HepG2 (cell line): ENCODE measurements around the gene VAMP8. TPM values are rescaled to one million over a fixed set of nuclear protein-coding genes. Genes with fewer than 3 reads are reported as not detected.
A peak's percentile ranks its signal among the peaks of the same experiment; 100 is the strongest.

Experiments used
- ATF5 ChIP-seq: sonication (generic); formaldehyde crosslinking; IDR thresholded peaks from 2 replicates; pipeline ENCODE4 v1.4.0; 2020; ENCODE audit warnings: mild to moderate bottlenecking, low read depth, missing genetic modification reagents
- CREM ChIP-seq, 2 experiments: sonication (generic) in 1 of 2; formaldehyde crosslinking in 1 of 2; IDR thresholded peaks; 2 replicates each; pipeline versions ENCODE4 v1.4.0 to v1.6.1; 2016 to 2020; ENCODE audit warnings: antibody characterized with exemption in 1 of 2, mild to moderate bottlenecking in 1 of 2, missing genetic modification reagents in 1 of 2
- HIC2 ChIP-seq: sonication (generic); formaldehyde crosslinking; IDR thresholded peaks from 2 replicates; pipeline ENCODE4 v1.9.0; 2022; ENCODE audit warnings: low read depth, missing genetic modification reagents
- HMGA1 ChIP-seq: sonication (generic); formaldehyde crosslinking; conservative IDR thresholded peaks from 2 replicates; pipeline ENCODE4 v1.4.0; 2020; ENCODE audit warnings: missing genetic modification reagents
- KLF16 ChIP-seq, 2 experiments: sonication (generic) in 1 of 2; formaldehyde crosslinking in 1 of 2; IDR thresholded peaks; 2 replicates each; pipeline versions ENCODE4 v1.6.1 to v1.8.0; 2016 to 2023; ENCODE audit warnings: missing genetic modification reagents in 2 of 2, missing compliant biosample characterization in 1 of 2
- MIXL1 ChIP-seq: IDR thresholded peaks from 2 replicates; pipeline ENCODE4 v1.6.1; 2016
- POLR2AphosphoS5 ChIP-seq: IDR thresholded peaks from 2 replicates; pipeline ENCODE4 v1.6.1; 2012; ENCODE audit warnings: low read depth, low read length
- RAD21 ChIP-seq: fragments of 450-650 bp; formaldehyde crosslinking; IDR thresholded peaks from 2 replicates; pipeline ENCODE4 v1.5.0; 2020; ENCODE audit warnings: mild to moderate bottlenecking
- SMARCE1 ChIP-seq: fragments of 450-650 bp; IDR thresholded peaks from 2 replicates; pipeline ENCODE4 v1.6.1; 2017; ENCODE audit warnings: borderline replicate concordance
- SOX5 ChIP-seq: IDR thresholded peaks from 2 replicates; pipeline ENCODE4 v1.6.1; 2016; ENCODE audit warnings: borderline replicate concordance
- SP1 ChIP-seq, 2 experiments: fragments of 450-650 bp in 1 of 2; sonication (generic) in 1 of 2; formaldehyde crosslinking in 1 of 2; IDR thresholded peaks; 2 replicates each; pipeline versions ENCODE4 v1.4.0 to v1.6.1; 2016 to 2020; ENCODE audit warnings: missing genetic modification reagents in 1 of 2
- TRAFD1 ChIP-seq: sonication (generic); formaldehyde crosslinking; IDR thresholded peaks from 2 replicates; pipeline ENCODE4 v1.5.1; 2020; ENCODE audit warnings: missing genetic modification reagents, mild to moderate bottlenecking, borderline replicate concordance
- YY1 ChIP-seq: IDR thresholded peaks from 2 replicates; pipeline ENCODE4 v1.6.1; 2011; ENCODE audit warnings: low read length, low read depth, moderate library complexity, mild to moderate bottlenecking; ENCODE audit not compliant: insufficient read depth, insufficient replicate concordance
- ZNF17 ChIP-seq: sonication (generic); formaldehyde crosslinking; IDR thresholded peaks from 2 replicates; pipeline ENCODE4 v1.5.0; 2020; ENCODE audit warnings: mild to moderate bottlenecking, missing genetic modification reagents
- ZNF180 ChIP-seq: sonication (generic); formaldehyde crosslinking; IDR thresholded peaks from 2 replicates; pipeline ENCODE4 v1.4.0; 2020; ENCODE audit warnings: low read depth, missing genetic modification reagents, borderline replicate concordance
- ZNF207 ChIP-seq: fragments of 450-650 bp; IDR thresholded peaks from 2 replicates; pipeline ENCODE4 v1.6.1; 2016; ENCODE audit warnings: antibody characterized with exemption, borderline replicate concordance
- ZNF225 ChIP-seq: sonication (generic); formaldehyde crosslinking; IDR thresholded peaks from 2 replicates; pipeline ENCODE4 v1.4.0; 2020; ENCODE audit warnings: mild to moderate bottlenecking, missing genetic modification reagents
- ZNF234 ChIP-seq: sonication (generic); formaldehyde crosslinking; conservative IDR thresholded peaks from 2 replicates; pipeline ENCODE4 v1.5.1; 2020; ENCODE audit warnings: mild to moderate bottlenecking, missing genetic modification reagents
- ZNF24 ChIP-seq: fragments of 450-650 bp; IDR thresholded peaks from 2 replicates; pipeline ENCODE4 v1.6.1; 2017; ENCODE audit warnings: antibody characterized with exemption, mild to moderate bottlenecking
- ZNF503 ChIP-seq: sonication (generic); formaldehyde crosslinking; IDR thresholded peaks from 2 replicates; pipeline ENCODE4 v1.4.0; 2020; ENCODE audit warnings: missing genetic modification reagents
- ZNF543 ChIP-seq: sonication (generic); formaldehyde crosslinking; IDR thresholded peaks from 2 replicates; pipeline ENCODE4 v1.4.0; 2020; ENCODE audit warnings: mild to moderate bottlenecking, missing genetic modification reagents
- ZNF557 ChIP-seq: sonication (generic); formaldehyde crosslinking; IDR thresholded peaks from 2 replicates; pipeline ENCODE4 v1.4.0; 2020; ENCODE audit warnings: missing genetic modification reagents
- ZNF576 ChIP-seq: sonication (generic); formaldehyde crosslinking; IDR thresholded peaks from 2 replicates; pipeline ENCODE4 v1.4.0; 2020; ENCODE audit warnings: mild to moderate bottlenecking, missing genetic modification reagents
- polyA plus RNA-seq, 8 experiments: library from polyadenylated mRNA; depleted of rRNA in 3 of 8; stranded (reverse) in 7 of 8; unstranded in 1 of 8; fragments of >200 nt; fragmentation: Illumina TruSeq in 4 of 8; extraction: Trizol in 4 of 8; gene quantifications; 2 replicates each; pipeline versions ENCODE4 v1.2.1 to v1.2.3, GENCODE V29; 2011 to 2016; ENCODE audit warnings: low read depth in 4 of 8, missing spikeins in 1 of 8, mixed read lengths in 1 of 8; ENCODE audit not compliant: insufficient read depth in 1 of 8
- total RNA-seq, 5 experiments: library from RNA; depleted of rRNA; stranded (reverse); fragments of >200 nt; fragmentation: Illumina TruSeq; extraction: Trizol; gene quantifications; 2 replicates each; pipeline ENCODE4 v1.2.3, GENCODE V29; 2016; ENCODE audit warnings: low read depth in 1 of 5

Gene VAMP8
- total and polyA plus RNA-seq, 2 of the 13 experiments (the other 11 are each of a cell fraction or from before 2014, with no cell fraction given) = 83.3 to 157 TPM

- TF ChIP-seq HIC2 = peak; percentile 52; the same call in 1 of the 2 replicates
- TF ChIP-seq ZNF503 (CRISPR knock-in tag) = 0 out of 2 replicates have a peak, but pooled peaks have one; percentile 58
- peak; percentile 80 for TF ChIP-seq CREM (IDR thresholded peaks at IDR 0.05)
- no peak for TF ChIP-seq CREM (CRISPR knock-in tag; IDR thresholded peaks at IDR 0.05)
- TF ChIP-seq ZNF17 = no peak
- TF ChIP-seq ZNF225 (CRISPR knock-in tag) = peak; percentile 85
- TF ChIP-seq ATF5 = no peak
- 0 out of 2 replicates have a peak, but pooled peaks have one; percentile 57 for TF ChIP-seq TRAFD1 (CRISPR knock-in tag)
- TF ChIP-seq HMGA1 (CRISPR knock-in tag) = no peak
- no peak for TF ChIP-seq SMARCE1
- TF ChIP-seq ZNF557 (CRISPR knock-in tag) = no peak
- peak; percentile 80; the same call in 1 of the 2 replicates for TF ChIP-seq ZNF576 (CRISPR knock-in tag)
- peak; percentile 73 for TF ChIP-seq YY1
- no peak for TF ChIP-seq SOX5 (CRISPR knock-in tag)
- TF ChIP-seq SP1 (IDR thresholded peaks at IDR 0.05) = no peak
- TF ChIP-seq SP1 (CRISPR knock-in tag; IDR thresholded peaks at IDR 0.05) = peak; percentile 59; the same call in 1 of the 2 replicates
- no peak for TF ChIP-seq ZNF180
- no peak for TF ChIP-seq ZNF24
- peak; percentile 89 for TF ChIP-seq RAD21 (CRISPR knock-in tag)
- peak; percentile 79 for TF ChIP-seq POLR2AphosphoS5
- TF ChIP-seq KLF16 (CRISPR knock-in tag; IDR thresholded peaks at IDR 0.05) = peak in 1 of 2 experiments; percentile 53; a peak in 2 of 4 replicates
- TF ChIP-seq ZNF207 = no peak
- TF ChIP-seq ZNF234 (CRISPR knock-in tag) = no peak; the same call in 1 of the 2 replicates
- TF ChIP-seq ZNF543 (CRISPR knock-in tag) = no peak
- TF ChIP-seq MIXL1 (CRISPR knock-in tag) = no peak
Observed at GRCh38 chr2:85602476-85603234, 25.3 kb downstream of the VAMP8 start, which contains the start of gene TMEM150A (continued).
